Measurements from ENCODE around the gene DLG4. TPM values are rescaled to one million over a fixed set of nuclear protein-coding genes. Genes with fewer than 3 reads are reported as not detected.

DLG4 gene
- total RNA-seq, 1 experiment from 2014 or later = 38.3 TPM

DNA sequence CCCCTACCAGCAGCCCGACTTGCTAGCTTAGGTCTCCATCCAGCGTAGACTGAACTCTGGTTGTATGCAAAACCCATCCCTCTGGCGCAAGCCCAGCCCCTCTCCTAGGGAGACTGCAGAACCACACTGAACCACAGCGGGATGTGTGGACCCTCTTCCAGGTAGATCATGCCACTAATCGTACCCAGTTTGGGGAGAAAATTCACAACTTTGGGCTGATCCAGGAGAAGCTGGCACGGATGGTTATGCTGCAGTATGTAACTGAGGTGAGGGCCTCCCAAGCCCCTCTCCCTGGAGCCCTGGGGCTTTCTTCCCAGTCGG lies 3.3 kb upstream of the DLG4 start:
- H2AFZ ChIP-seq (ENCODE audit: low read length) = no peak overlapping the region
- H2BK5ac ChIP-seq (ENCODE audit: insufficient read length, low read length) = no peak overlapping the region
- no peaks in the 10 kb centered on the region for H3K79me2 ChIP-seq (ENCODE audit: insufficient read depth, low read length)
- peak; percentile 30 for DNase-seq
- peaks cover 5% of the 10 kb centered on the region for H3K23me2 ChIP-seq (ENCODE audit: insufficient read length, low read depth, low read length, poor library complexity, severe bottlenecking)
- no peak overlapping the region for H2BK20ac ChIP-seq (ENCODE audit: low read depth, low read length, poor library complexity, severe bottlenecking)
- no peak for TF ChIP-seq CTCF (conservative IDR thresholded peaks at IDR 0.05)
- no peak overlapping the region for H3K23ac ChIP-seq (ENCODE audit: insufficient read length, low read depth, low read length)
- Mint-ChIP-seq H3K4me1 (peaks cover 29 to 30% of the 10 kb centered on the region in 2 experiments), H3K4me3 (no peak overlapping the region), H3K27me3 (ENCODE audit: low read depth) (peaks cover 1% of the 10 kb centered on the region; the same call in 1 of the 2 replicates), H3K36me3 (ENCODE audit: insufficient read depth in 1 of 3, low read depth in 3 of 3) (peaks cover 21 to 67% (median 57%) of the 10 kb centered on the region in 3 experiments; a peak in 6 of 7 replicates), H3K9me3 (no peaks in the 10 kb centered on the region; a peak in 1 of 5 replicates), H3K27ac (no peak overlapping the region)
- no peak overlapping the region for H3K9ac ChIP-seq (ENCODE audit: extremely low read depth, insufficient read length, low read length)
- no peak overlapping the region for H2BK120ac ChIP-seq (ENCODE audit: low read depth, low read length, poor library complexity, severe bottlenecking)
- no peak overlapping the region for H3T11ph ChIP-seq (ENCODE audit: low read length)
- no peaks in the 10 kb centered on the region for H3K4me1 ChIP-seq (ENCODE audit: insufficient read depth, low read length)
- no peak overlapping the region for H3K4me2 ChIP-seq (ENCODE audit: insufficient read depth, insufficient read length, low read length)
- no peak overlapping the region for H4K8ac ChIP-seq (replicated peaks; ENCODE audit: insufficient read length, low read depth, low read length)
- no peak overlapping the region for H2BK15ac ChIP-seq (ENCODE audit: low read depth, low read length)
- H4K20me1 ChIP-seq (ENCODE audit: control insufficient read depth, insufficient read depth, insufficient read length) = no peaks in the 10 kb centered on the region
- H3K56ac ChIP-seq (ENCODE audit: insufficient read length, low read depth, low read length) = no peak overlapping the region
- H4K5ac ChIP-seq (ENCODE audit: insufficient read length, low read depth, low read length) = no peak overlapping the region
- no CpG with 5 or more reads among the region's 7 CpGs for WGBS (ENCODE audit: extremely low coverage, insufficient read length, low lambda C conversion rate)
- H3K4ac ChIP-seq (ENCODE audit: low read depth, low read length) = no peak overlapping the region
- no peak overlapping the region for H3K27ac ChIP-seq (ENCODE audit: insufficient read length, low read depth, low read length)
- H3K27me3 ChIP-seq (ENCODE audit: insufficient read depth, low read length) = no peaks in the 10 kb centered on the region
- no peaks in the 10 kb centered on the region for H3K79me1 ChIP-seq (ENCODE audit: insufficient read depth, low read depth, low read length, poor library complexity, severe bottlenecking)
- no peaks in the 10 kb centered on the region for H3K9me3 ChIP-seq (ENCODE audit: control insufficient read depth, low read depth, low read length)
- no peak overlapping the region for H2BK12ac ChIP-seq (ENCODE audit: insufficient read length, low read depth, low read length)
- no peak overlapping the region for H3K18ac ChIP-seq (ENCODE audit: insufficient read length, low read depth, low read length)
- H3K14ac ChIP-seq (ENCODE audit: insufficient read depth, low read length) = no peak overlapping the region
- no peak overlapping the region for H2AK5ac ChIP-seq (ENCODE audit: insufficient read length, low read length)
- no peak overlapping the region for H4K91ac ChIP-seq (ENCODE audit: insufficient read length, low read depth, low read length)

All from H9 (cell line).